ENCODE data around the gene VIPAS39.

Gene VIPAS39

DNA sequence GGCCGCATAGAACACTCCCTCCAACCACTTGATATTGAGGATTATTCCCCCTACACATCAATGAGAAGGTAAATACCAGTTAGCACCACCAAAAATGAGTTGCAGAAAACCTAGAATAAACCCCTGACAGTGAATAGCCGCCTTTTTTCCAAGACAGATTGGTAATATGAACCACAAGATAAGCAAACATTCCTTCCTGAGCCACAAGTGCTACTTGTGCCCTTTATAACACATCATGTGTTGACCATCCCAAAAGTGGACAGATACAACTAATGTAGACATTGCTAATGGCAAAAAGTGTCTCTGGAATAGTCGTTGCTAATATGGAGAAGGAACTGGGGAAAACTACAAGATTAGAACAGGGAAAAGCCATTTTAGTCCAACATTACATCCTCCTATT lies 51.3 kb downstream of the VIPAS39 start:
- DNase-seq: no peak

- no peak for DNase-seq
Measured at GRCh38 chr14:77403768-77404167, 53.6 kb downstream of the VIPAS39 start.

- DNase-seq: no peak
Measured at GRCh38 chr14:77400216-77400615, 57.2 kb downstream of the VIPAS39 start.

- DNase-seq: no peak
Measured at GRCh38 chr14:77390188-77390587, 67.2 kb downstream of the VIPAS39 start.

GRCh38 chr14:77378701-77379100 lies 78.7 kb downstream of the VIPAS39 start:
- DNase-seq: no peak

- no peak for DNase-seq
Measured at GRCh38 chr14:77377502-77377844, 79.9 kb downstream of the VIPAS39 start.

DNA sequence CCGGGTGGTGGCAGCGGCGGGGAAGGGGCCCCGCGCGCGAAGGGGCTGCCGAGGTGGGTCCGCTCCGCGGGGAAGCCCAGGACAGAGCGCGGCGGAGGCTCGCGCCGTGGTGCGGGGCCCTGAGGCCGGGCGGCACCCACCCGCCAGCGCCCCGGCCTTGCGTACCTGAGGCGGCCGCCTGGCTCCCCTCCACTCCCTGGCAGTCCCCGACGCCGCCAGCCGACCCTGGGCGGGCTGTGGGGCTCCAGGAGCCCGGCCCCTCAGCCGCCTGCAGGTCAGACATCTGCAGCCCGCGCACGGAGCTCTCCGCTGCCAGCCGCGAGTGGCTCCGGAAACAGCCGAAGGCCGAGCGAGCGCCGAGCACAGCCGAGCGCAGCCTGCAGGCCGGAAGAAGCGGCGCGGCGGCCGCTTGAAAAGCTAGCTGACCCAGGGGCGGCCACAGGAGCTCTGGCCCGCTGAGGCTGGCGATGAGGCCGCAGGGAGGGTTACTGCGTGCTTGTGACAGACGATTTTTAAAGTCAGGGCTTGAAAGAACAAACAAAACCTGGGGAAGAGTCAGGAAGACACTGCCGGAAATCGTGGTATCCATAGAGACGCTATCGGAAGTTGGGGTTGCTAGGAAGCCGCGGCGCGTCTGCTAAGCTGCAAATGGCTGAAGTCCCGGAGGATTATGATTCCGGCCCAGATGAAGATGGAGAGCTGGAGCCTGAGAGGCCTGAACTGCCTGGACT lies 80.5 kb downstream of the VIPAS39 start, which contains the start of the genes SAMD15 and TMED8:
Gene SAMD15 (plus strand): TSS at position 609 of the 731 bp plus-strand sequence. CDS start 40 bp downstream, at position 649.
Gene TMED8 (minus strand): TSS at position 324 of the 731 bp plus-strand sequence. CDS start 41 bp downstream, at position 283.
- peak; percentile 78 for DNase-seq

Measured in fibroblast of skin of abdomen (primary cell).